Measurements from ENCODE around the gene RNPS1. TPM values are rescaled to one million over a fixed set of nuclear protein-coding genes. Genes with fewer than 3 reads are reported as not detected.

Gene RNPS1
- total RNA-seq, 1 experiment from 2014 or later = 131 TPM

DNA sequence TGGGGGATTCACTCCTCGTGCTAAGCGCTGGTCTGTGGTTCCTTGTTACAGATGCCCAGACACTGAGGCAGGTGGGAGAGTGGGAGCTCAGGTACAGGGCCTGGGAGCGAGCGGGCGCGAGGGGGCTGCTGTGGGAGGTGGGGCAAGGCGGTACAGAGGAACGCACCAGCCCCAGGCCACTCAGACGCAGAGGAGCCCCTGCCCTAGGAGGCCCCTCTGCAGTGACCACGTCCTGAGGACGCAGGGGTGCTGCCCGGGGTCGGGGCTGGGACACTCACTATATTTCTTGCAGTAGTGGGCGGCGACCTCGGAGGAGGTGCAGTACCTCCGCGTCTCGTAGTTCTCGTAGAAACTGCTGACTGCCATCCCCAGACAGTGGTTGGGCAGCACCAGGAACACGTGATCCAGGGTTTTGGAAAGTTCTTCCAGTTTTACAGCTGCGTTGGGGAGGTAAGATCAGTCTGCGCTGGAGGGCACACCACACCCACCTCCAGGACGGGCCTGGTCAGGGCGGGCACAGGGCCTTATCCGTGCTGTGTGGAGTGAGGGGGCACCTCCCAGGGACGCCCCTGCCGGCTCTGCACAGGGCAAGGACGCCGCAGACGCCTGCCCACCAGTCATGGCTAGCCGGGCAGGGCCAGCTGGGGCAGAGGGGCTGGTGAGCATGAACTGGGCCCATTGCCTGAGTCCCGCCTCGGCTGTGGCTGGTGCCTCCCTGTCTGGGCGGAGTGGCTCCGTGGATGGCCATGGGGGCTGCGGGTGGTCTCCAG is 16.3 kb upstream of the RNPS1 start:
- intact Hi-C loops (cut with micrococcal nuclease) = no loop called here
- no peak overlapping the region for H3K4me3 ChIP-seq (ENCODE audit: low read length)
- BruUV-seq (replicated peaks) = no TSS peak
- no peaks in the 10 kb centered on the region for H3K9me3 ChIP-seq (ENCODE audit: low read length)
- DNase-seq (no peak), ATAC-seq (no peak)
- no peaks in the 10 kb centered on the region for H3K79me2 ChIP-seq (ENCODE audit: low read length)
- TF ChIP-seq EZH2phosphoT487 (IDR thresholded peaks at IDR 0.05; ENCODE audit: borderline replicate concordance, low read length) (no peak), EZH2 (IDR thresholded peaks at IDR 0.05; ENCODE audit: low read length, unreplicated experiment) (no peak)
- TF ChIP-seq, protein P1, sequence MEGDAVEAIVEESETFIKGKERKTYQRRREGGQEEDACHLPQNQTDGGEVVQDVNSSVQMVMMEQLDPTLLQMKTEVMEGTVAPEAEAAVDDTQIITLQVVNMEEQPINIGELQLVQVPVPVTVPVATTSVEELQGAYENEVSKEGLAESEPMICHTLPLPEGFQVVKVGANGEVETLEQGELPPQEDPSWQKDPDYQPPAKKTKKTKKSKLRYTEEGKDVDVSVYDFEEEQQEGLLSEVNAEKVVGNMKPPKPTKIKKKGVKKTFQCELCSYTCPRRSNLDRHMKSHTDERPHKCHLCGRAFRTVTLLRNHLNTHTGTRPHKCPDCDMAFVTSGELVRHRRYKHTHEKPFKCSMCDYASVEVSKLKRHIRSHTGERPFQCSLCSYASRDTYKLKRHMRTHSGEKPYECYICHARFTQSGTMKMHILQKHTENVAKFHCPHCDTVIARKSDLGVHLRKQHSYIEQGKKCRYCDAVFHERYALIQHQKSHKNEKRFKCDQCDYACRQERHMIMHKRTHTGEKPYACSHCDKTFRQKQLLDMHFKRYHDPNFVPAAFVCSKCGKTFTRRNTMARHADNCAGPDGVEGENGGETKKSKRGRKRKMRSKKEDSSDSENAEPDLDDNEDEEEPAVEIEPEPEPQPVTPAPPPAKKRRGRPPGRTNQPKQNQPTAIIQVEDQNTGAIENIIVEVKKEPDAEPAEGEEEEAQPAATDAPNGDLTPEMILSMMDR (conservative IDR thresholded peaks at IDR 0.05; ENCODE audit: low read depth, low read length) = no peak
- H3K36me3 ChIP-seq (ENCODE audit: low read depth, low read length) = no peaks in the 10 kb centered on the region
- POLR2A ChIA-PET (ENCODE audit: unreplicated experiment) = no interaction called here
- no peaks in the 10 kb centered on the region for H3K9me2 ChIP-seq (replicated peaks; ENCODE audit: low read length)
- H3K27me3 ChIP-seq (ENCODE audit: low read length) = no peaks in the 10 kb centered on the region
- H3K9ac ChIP-seq (ENCODE audit: low read length) = no peak overlapping the region
- H2AFZ ChIP-seq (ENCODE audit: low read length) = no peak overlapping the region
- no peak overlapping the region for H3K27ac ChIP-seq (ENCODE audit: low read length)
- no peaks in the 10 kb centered on the region for H4K20me1 ChIP-seq (ENCODE audit: low read length)
- no peak overlapping the region for H3K4me2 ChIP-seq (ENCODE audit: low read length)
- no peaks in the 10 kb centered on the region for H3F3A ChIP-seq (ENCODE audit: low read length, unreplicated experiment)
- H3K4me1 ChIP-seq (ENCODE audit: insufficient read depth, low read length) = no peaks in the 10 kb centered on the region
- CTCF ChIA-PET = no interaction called here

DNA sequence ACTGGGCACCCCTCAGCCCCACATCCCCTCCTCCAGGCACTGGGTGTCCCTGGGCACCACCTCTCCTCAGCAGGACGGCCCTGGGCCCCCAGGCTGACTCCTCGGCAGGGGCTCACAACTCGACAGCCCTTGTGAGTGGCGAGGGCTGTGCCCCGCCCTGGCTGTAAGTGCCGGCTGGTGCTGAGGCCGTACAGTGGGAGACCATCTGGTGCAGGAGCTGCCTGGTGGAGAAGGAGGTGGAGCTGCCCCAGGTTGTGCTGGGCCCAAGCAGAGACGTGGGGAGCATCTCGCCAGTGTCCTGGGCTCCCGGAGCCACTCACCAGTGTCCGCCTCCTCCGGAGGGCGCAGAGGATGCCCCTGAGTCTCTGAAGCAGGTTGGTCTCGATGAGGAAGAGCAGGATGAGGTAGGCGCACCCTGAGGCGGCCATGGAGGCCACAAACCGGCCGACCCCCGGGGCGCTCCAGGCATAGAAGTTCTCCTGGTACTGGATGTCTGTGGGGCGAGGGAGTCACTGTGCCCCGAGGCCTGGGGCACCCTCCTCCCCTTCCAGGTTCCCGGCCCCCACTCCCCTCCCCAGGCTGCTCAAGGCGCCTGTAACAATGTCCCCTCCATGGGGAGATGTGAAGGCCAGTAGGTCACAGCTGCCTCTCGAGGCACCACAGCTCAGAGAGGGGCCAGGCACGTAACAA is 15.1 kb upstream of the RNPS1 start:
- intact Hi-C loops (cut with micrococcal nuclease) = no loop called here
- ChIA-PET CTCF (no interaction called here), POLR2A (ENCODE audit: unreplicated experiment) (no interaction called here)
- Histone ChIP-seq H3K4me3 (ENCODE audit: low read length) (no peak overlapping the region), H2AFZ (ENCODE audit: low read length) (no peak overlapping the region), H3K27me3 (ENCODE audit: low read length) (no peaks in the 10 kb centered on the region), H3K9me2 (replicated peaks; ENCODE audit: low read length) (no peaks in the 10 kb centered on the region), H3K4me2 (ENCODE audit: low read length) (no peak overlapping the region), H3K9me3 (ENCODE audit: low read length) (no peaks in the 10 kb centered on the region), H3K36me3 (ENCODE audit: low read depth, low read length) (no peaks in the 10 kb centered on the region), H3K27ac (ENCODE audit: low read length) (no peak overlapping the region), H3K79me2 (ENCODE audit: low read length) (no peaks in the 10 kb centered on the region), H3K4me1 (ENCODE audit: insufficient read depth, low read length) (no peaks in the 10 kb centered on the region), H3K9ac (ENCODE audit: low read length) (no peak overlapping the region), H3F3A (ENCODE audit: low read length, unreplicated experiment) (no peaks in the 10 kb centered on the region), H4K20me1 (ENCODE audit: low read length) (no peaks in the 10 kb centered on the region)
- BruUV-seq (replicated peaks) = no TSS peak
- DNase-seq (no peak), ATAC-seq (no peak)
- TF ChIP-seq EZH2phosphoT487 (IDR thresholded peaks at IDR 0.05; ENCODE audit: borderline replicate concordance, low read length) (no peak), EZH2 (IDR thresholded peaks at IDR 0.05; ENCODE audit: low read length, unreplicated experiment) (no peak)
- TF ChIP-seq, protein P1 (conservative IDR thresholded peaks at IDR 0.05; ENCODE audit: low read depth, low read length) = no peak

DNA sequence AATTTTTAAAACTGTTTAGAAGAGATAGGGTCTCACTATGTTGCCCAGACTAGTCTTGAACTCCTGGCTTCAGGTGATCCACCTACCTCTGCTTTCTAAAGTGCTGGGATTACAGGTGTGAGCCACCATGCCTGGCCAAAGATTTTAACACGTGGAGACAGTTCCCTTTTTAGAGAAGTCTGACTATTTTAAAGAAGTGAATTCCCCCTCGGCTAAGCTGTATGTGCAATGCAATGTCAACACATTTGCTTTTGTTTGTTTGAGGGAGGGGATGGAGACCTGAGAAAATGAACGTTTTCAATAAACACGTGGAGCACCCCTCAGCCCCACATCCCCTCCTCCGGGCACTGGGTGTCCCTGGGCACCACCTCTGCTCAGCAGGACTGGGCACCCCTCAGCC is 14.3 kb upstream of the RNPS1 start:
- no peak for TF ChIP-seq EZH2 (IDR thresholded peaks at IDR 0.05; ENCODE audit: low read length, unreplicated experiment)
- TF ChIP-seq EZH2phosphoT487 (IDR thresholded peaks at IDR 0.05; ENCODE audit: borderline replicate concordance, low read length) = no peak
- TF ChIP-seq, protein P1 (conservative IDR thresholded peaks at IDR 0.05; ENCODE audit: low read depth, low read length) = no peak
- no peaks in the 10 kb centered on the region for H3K27me3 ChIP-seq (ENCODE audit: low read length)
- H3F3A ChIP-seq (ENCODE audit: low read length, unreplicated experiment) = no peaks in the 10 kb centered on the region
- H3K9me2 ChIP-seq (replicated peaks; ENCODE audit: low read length) = no peaks in the 10 kb centered on the region
- no peak for DNase-seq
- H2AFZ ChIP-seq (ENCODE audit: low read length) = no peak overlapping the region
- no peaks in the 10 kb centered on the region for H4K20me1 ChIP-seq (ENCODE audit: low read length)
- H3K4me2 ChIP-seq (ENCODE audit: low read length) = no peak overlapping the region
- H3K27ac ChIP-seq (ENCODE audit: low read length) = no peak overlapping the region
- H3K36me3 ChIP-seq (ENCODE audit: low read depth, low read length) = no peaks in the 10 kb centered on the region
- no peaks in the 10 kb centered on the region for H3K79me2 ChIP-seq (ENCODE audit: low read length)
- intact Hi-C loops (cut with micrococcal nuclease) = no loop called here
- CTCF ChIA-PET = no interaction called here
- POLR2A ChIA-PET (ENCODE audit: unreplicated experiment) = no interaction called here
- no peak overlapping the region for H3K9ac ChIP-seq (ENCODE audit: low read length)
- BruUV-seq (replicated peaks) = no TSS peak
- H3K9me3 ChIP-seq (ENCODE audit: low read length) = no peaks in the 10 kb centered on the region
- no peaks in the 10 kb centered on the region for H3K4me1 ChIP-seq (ENCODE audit: insufficient read depth, low read length)
- no peak overlapping the region for H3K4me3 ChIP-seq (ENCODE audit: low read length)
- ATAC-seq = no peak
